Erythroblast (primary cell): ENCODE results near the gene GSTM5.

Experiments
- GATA1 ChIP-seq: IDR thresholded peaks from 2 replicates; pipeline ENCODE4 v1.6.1; 2011; ENCODE audit warnings: low read depth, mild to moderate bottlenecking, control low read depth, low read length, moderate library complexity
- POLR2A ChIP-seq: IDR thresholded peaks from 2 replicates; pipeline ENCODE4 v1.6.1; 2011; ENCODE audit warnings: mild to moderate bottlenecking, low read length

DNA sequence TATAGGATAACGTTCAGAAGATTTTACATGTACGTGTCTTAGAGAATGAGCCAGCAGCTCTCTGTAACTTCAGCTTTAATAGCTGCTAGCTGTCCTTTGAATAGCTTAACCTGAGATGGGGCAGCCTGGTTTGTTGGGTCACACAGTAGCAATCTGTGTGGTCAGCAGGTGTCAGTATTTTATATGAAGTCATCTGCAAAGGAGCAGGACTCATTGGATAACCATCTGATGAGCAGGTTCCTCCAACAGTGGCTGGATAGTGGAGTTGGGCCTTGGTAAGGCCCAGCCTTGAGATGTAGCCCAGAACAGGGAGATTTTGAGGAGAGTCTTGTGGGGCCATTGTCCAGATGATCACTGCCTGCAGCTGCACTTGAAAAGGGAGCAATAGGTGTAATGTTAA lies 6.4 kb downstream of the GSTM5 start:
- no peak for TF ChIP-seq POLR2A
- TF ChIP-seq GATA1 = no peak
